Measurements from ENCODE around the gene ZBTB3.
"Not testable (repeated sequence)": the region's sequence is repeated elsewhere in the genome, so short reads cannot be mapped to it uniquely, and the experiment has no call there.

Gene ZBTB3

GRCh38 chr11:62705413-62705812 is 48.5 kb downstream of the ZBTB3 start:
- H3K27ac ChIP-seq (ENCODE audit: low read depth, low read length) = no peak overlapping the region
- peaks cover 29% of the 10 kb centered on the region for H3K36me3 ChIP-seq (ENCODE audit: control insufficient read depth, insufficient read depth, low read length)
- no peaks in the 10 kb centered on the region for H3K27me3 ChIP-seq (ENCODE audit: control insufficient read depth, insufficient read depth, low read length)
- H3K4me3 ChIP-seq (ENCODE audit: low read depth, low read length) = peak overlapping the region; percentile 88
- H3K9ac ChIP-seq (ENCODE audit: low read length) = peak overlapping the region; percentile 76
- no peaks in the 10 kb centered on the region for H3K9me3 ChIP-seq (ENCODE audit: control insufficient read depth, insufficient read depth, low read depth, low read length)
- peaks cover 20% of the 10 kb centered on the region for H3K4me1 ChIP-seq (ENCODE audit: control insufficient read depth, insufficient read depth, low read length)

- Histone ChIP-seq H3K4me1 (ENCODE audit: control insufficient read depth, insufficient read depth, low read length) (peaks cover 15% of the 10 kb centered on the region), H3K36me3 (ENCODE audit: control insufficient read depth, insufficient read depth, low read length) (peaks cover 29% of the 10 kb centered on the region)
- not testable (repeated sequence) for H3K27ac ChIP-seq (ENCODE audit: low read depth, low read length); H3K9me3 ChIP-seq (ENCODE audit: control insufficient read depth, insufficient read depth, low read depth, low read length); H3K9ac ChIP-seq (ENCODE audit: low read length); H3K4me3 ChIP-seq (ENCODE audit: low read depth, low read length); H3K27me3 ChIP-seq (ENCODE audit: control insufficient read depth, insufficient read depth, low read length)
Observed at GRCh38 chr11:62703921-62704320, 50.0 kb downstream of the ZBTB3 start.

- no peak overlapping the region for H3K4me3 ChIP-seq (ENCODE audit: low read depth, low read length)
- no peaks in the 10 kb centered on the region for H3K9me3 ChIP-seq (ENCODE audit: control insufficient read depth, insufficient read depth, low read depth, low read length)
- no peaks in the 10 kb centered on the region for H3K27me3 ChIP-seq (ENCODE audit: control insufficient read depth, insufficient read depth, low read length)
- no peak overlapping the region for H3K9ac ChIP-seq (ENCODE audit: low read length)
- no peak overlapping the region for H3K27ac ChIP-seq (ENCODE audit: low read depth, low read length)
- peaks cover 29% of the 10 kb centered on the region for H3K36me3 ChIP-seq (ENCODE audit: control insufficient read depth, insufficient read depth, low read length)
- H3K4me1 ChIP-seq (ENCODE audit: control insufficient read depth, insufficient read depth, low read length) = peaks cover 6% of the 10 kb centered on the region; the same call in 1 of the 2 replicates
Observed at GRCh38 chr11:62702246-62702645, 51.7 kb downstream of the ZBTB3 start.

Data from HUES6 (cell line).